ENCODE measurements around the gene BAZ1B. TPM values are rescaled to one million over a fixed set of nuclear protein-coding genes. Genes with fewer than 3 reads are reported as not detected.

Gene BAZ1B
- total RNA-seq, 4 donors from 2014 or later: 51.3 to 62.8 (median 59.9) TPM

- TF ChIP-seq, protein P1, sequence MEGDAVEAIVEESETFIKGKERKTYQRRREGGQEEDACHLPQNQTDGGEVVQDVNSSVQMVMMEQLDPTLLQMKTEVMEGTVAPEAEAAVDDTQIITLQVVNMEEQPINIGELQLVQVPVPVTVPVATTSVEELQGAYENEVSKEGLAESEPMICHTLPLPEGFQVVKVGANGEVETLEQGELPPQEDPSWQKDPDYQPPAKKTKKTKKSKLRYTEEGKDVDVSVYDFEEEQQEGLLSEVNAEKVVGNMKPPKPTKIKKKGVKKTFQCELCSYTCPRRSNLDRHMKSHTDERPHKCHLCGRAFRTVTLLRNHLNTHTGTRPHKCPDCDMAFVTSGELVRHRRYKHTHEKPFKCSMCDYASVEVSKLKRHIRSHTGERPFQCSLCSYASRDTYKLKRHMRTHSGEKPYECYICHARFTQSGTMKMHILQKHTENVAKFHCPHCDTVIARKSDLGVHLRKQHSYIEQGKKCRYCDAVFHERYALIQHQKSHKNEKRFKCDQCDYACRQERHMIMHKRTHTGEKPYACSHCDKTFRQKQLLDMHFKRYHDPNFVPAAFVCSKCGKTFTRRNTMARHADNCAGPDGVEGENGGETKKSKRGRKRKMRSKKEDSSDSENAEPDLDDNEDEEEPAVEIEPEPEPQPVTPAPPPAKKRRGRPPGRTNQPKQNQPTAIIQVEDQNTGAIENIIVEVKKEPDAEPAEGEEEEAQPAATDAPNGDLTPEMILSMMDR (IDR thresholded peaks at IDR 0.05; ENCODE audit: low read depth): no peak
These were observed 127.7 kb downstream of the BAZ1B start for GRCh38 chr7:73394422-73394821.

DNA sequence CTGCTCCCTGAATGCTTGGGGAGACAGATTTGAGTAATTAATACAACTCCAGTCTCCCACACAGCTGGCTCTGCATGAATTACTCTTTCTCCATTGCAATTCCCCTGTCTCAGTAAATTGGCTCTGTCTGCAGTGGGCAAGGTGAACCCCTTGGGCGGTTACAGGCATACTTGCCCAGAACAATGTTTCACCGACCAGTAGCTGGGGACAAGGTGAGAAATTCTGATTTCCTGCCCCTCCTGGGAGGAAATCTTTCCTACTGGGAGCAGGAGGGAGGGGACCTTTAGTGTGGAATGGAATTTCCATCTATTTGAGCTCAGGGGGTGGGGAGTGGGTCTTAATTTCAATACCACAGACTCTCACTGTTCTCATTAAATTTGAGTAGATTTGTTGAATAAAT is 130.7 kb downstream of the BAZ1B start:
- TF ChIP-seq, protein P1 (IDR thresholded peaks at IDR 0.05; ENCODE audit: low read depth): no peak

Small RNA genes within 50 kb of the gene (small RNA-seq; reads per million reads assigned to genes)
- 0.49 reads per million for gene RF00019
- gene RNU6-1198P: not detected

Other genes with a start within 250 kb of the BAZ1B start
- gene NSUN5, start 213.5 kb downstream of the BAZ1B start, total RNA-seq: 10 to 100 TPM in 3 of 4 donors, 1 to 10 TPM in 1; 9.9 to 16.3 (median 15.0) TPM
- gene TRIM50, start 194.2 kb downstream of the BAZ1B start, total RNA-seq: 1 to 10 TPM in 1 of 4 donors, under 1 TPM in 2, not detected in 1; 0.34 to 1.8 (median 0.94) TPM
- not detected for gene FKBP6, start 194.1 kb downstream of the BAZ1B start, total RNA-seq
- 1 to 10 TPM in 3 of 4 donors, under 1 TPM in 1; 0.98 to 2.4 (median 1.9) TPM for gene FZD9, start 88.5 kb downstream of the BAZ1B start, total RNA-seq
- gene BCL7B, start 35.4 kb upstream of the BAZ1B start, total RNA-seq: 10 to 100 TPM; 61.0 to 91.4 (median 69.0) TPM
- gene TBL2, start 56.3 kb upstream of the BAZ1B start, total RNA-seq: 10 to 100 TPM; 32.3 to 43.0 (median 37.1) TPM
- 100 to 1,000 TPM in 2 of 4 donors, 10 to 100 TPM in 2; 38.6 to 385 (median 85.1) TPM for gene MLXIPL, start 102.2 kb upstream of the BAZ1B start, total RNA-seq
- 1 to 10 TPM in 3 of 4 donors, not detected in 1; 2.6 to 3.7 (median 3.3) TPM for gene VPS37D, start 145.5 kb upstream of the BAZ1B start, total RNA-seq
- 1 to 10 TPM; 2.6 to 7.3 (median 3.4) TPM for gene DNAJC30, start 161.2 kb upstream of the BAZ1B start, total RNA-seq
- 10 to 100 TPM; 24.0 to 41.1 (median 32.8) TPM for gene BUD23, start 161.3 kb upstream of the BAZ1B start, total RNA-seq
- 10 to 100 TPM in 1 of 4 donors, 1 to 10 TPM in 3; 2.2 to 12.2 (median 3.4) TPM for gene STX1A, start 197.4 kb upstream of the BAZ1B start, total RNA-seq
- gene ABHD11, start 216.5 kb upstream of the BAZ1B start, total RNA-seq: 10 to 100 TPM in 2 of 4 donors, 1 to 10 TPM in 2; 8.5 to 13.8 (median 11.5) TPM
- gene CLDN3, start 248.0 kb upstream of the BAZ1B start, total RNA-seq: not detected

Measured in subcutaneous adipose tissue (tissue), 4 donors.